Left ventricle myocardium superior (tissue), 1 donor: ENCODE measurements around the gene KIRREL3. TPM values are rescaled to one million over a fixed set of nuclear protein-coding genes. Genes with fewer than 3 reads are reported as not detected.

Source experiments
- ATAC-seq: fragments of 200-7000 bp; cut with Tn5 transposase; one replicate; pipeline ENCODE4 v1.9.1; 2020; ENCODE audit warnings: mild to moderate bottlenecking, moderate library complexity
- DNase-seq: peaks from one replicate; pipeline ENCODE4 v3.0.0-alpha.2; 2020
- intact Hi-C: fragments of 100-400 bp; cut with micrococcal nuclease; formaldehyde crosslinking; loops from one replicate; pipeline ENCODE4 v1.11.0; 2022
- total RNA-seq: library from RNA; stranded (reverse); fragmentation: NEBNext Ultra II Directional; extraction: Animal tissue kit (Norgen Biotek cat#: 25700); gene quantifications from one replicate; pipeline ENCODE4 v1.2.1, GENCODE V29; 2021
- donor health status: DM: no; HTN: yes; CAD: no; lungs with severe emphysema.

KIRREL3 gene
- total RNA-seq, 1 donor from 2014 or later, result 0.35 TPM

- intact Hi-C loops, result no loop called here
- ATAC-seq (no peak), DNase-seq (no peak)
Measured at GRCh38 chr11:126768702-126769101, 231.9 kb downstream of the KIRREL3 start.

- DNase-seq, result no peak
- ATAC-seq, result no peak
- intact Hi-C loops, result no loop called here
Measured at GRCh38 chr11:126766440-126766839, 234.1 kb downstream of the KIRREL3 start.

GRCh38 chr11:126765196-126765595 lies 235.4 kb downstream of the KIRREL3 start:
- ATAC-seq, result no peak
- intact Hi-C loops, result no loop called here
- DNase-seq, result no peak

GRCh38 chr11:126764231-126764630 lies 236.3 kb downstream of the KIRREL3 start:
- DNase-seq (no peak), ATAC-seq (no peak)
- intact Hi-C loops, result no loop called here

GRCh38 chr11:126756855-126757254 lies 243.7 kb downstream of the KIRREL3 start:
- intact Hi-C loops, result no loop called here
- ATAC-seq (no peak), DNase-seq (no peak)

GRCh38 chr11:126756421-126756820 lies 244.1 kb downstream of the KIRREL3 start:
- no peak for ATAC-seq
- no peak for DNase-seq
- intact Hi-C loops, result no loop called here

- intact Hi-C loops, result no loop called here
- DNase-seq, result no peak
- ATAC-seq, result no peak
Measured at GRCh38 chr11:126755526-126755925, 245.0 kb downstream of the KIRREL3 start.

- ATAC-seq, result no peak
- intact Hi-C loops, result no loop called here
- DNase-seq, result no peak
Measured at GRCh38 chr11:126754591-126755426, 245.8 kb downstream of the KIRREL3 start.

GRCh38 chr11:126753990-126754389 lies 246.6 kb downstream of the KIRREL3 start:
- no peak for DNase-seq
- ATAC-seq, result no peak
- intact Hi-C loops, result no loop called here

- intact Hi-C loops, result no loop called here
- ATAC-seq (no peak), DNase-seq (no peak)
Measured at GRCh38 chr11:126751242-126751641, 249.3 kb downstream of the KIRREL3 start.

- intact Hi-C loops, result no loop called here
- ATAC-seq (no peak), DNase-seq (no peak)
Measured at GRCh38 chr11:126748793-126749192, 251.8 kb downstream of the KIRREL3 start.

GRCh38 chr11:126748100-126748791 lies 252.3 kb downstream of the KIRREL3 start:
- DNase-seq (no peak), ATAC-seq (no peak)
- intact Hi-C loops, result no loop called here

GRCh38 chr11:126747315-126747714 lies 253.3 kb downstream of the KIRREL3 start:
- ATAC-seq, result no peak
- intact Hi-C loops, result no loop called here

GRCh38 chr11:126746443-126746842 lies 254.1 kb downstream of the KIRREL3 start:
- ATAC-seq, result no peak
- intact Hi-C loops, result no loop called here
- DNase-seq, result no peak

More at GRCh38 chr11:126747315-126747714, 253.3 kb downstream of the KIRREL3 start:
- no peak for DNase-seq

- DNase-seq (no peak), ATAC-seq (no peak)
- intact Hi-C loops, result no loop called here
Measured at GRCh38 chr11:126744699-126745098, 255.9 kb downstream of the KIRREL3 start.

GRCh38 chr11:126743628-126744027 lies 256.9 kb downstream of the KIRREL3 start:
- no peak for ATAC-seq
- intact Hi-C loops, result no loop called here
- no peak for DNase-seq

- intact Hi-C loops, result no loop called here
- DNase-seq, result no peak
- ATAC-seq, result no peak
Measured at GRCh38 chr11:126742582-126742981, 258.0 kb downstream of the KIRREL3 start.

- no peak for DNase-seq
- intact Hi-C loops, result no loop called here
- ATAC-seq, result no peak
Measured at GRCh38 chr11:126740846-126741245, 259.7 kb downstream of the KIRREL3 start.

GRCh38 chr11:126739499-126740145 lies 260.9 kb downstream of the KIRREL3 start:
- no peak for ATAC-seq

More at GRCh38 chr11:126739499-126740145, 260.9 kb downstream of the KIRREL3 start:
- intact Hi-C loops, result no loop called here
- DNase-seq, result no peak
